Measurements from ENCODE around the gene C4orf50.

Gene C4orf50

GRCh38 chr4:6013564-6013963 lies 4.7 kb downstream of the C4orf50 start:
- H3K27me3 ChIP-seq (ENCODE audit: insufficient read depth, low read length, poor library complexity), result peaks cover 2% of the 10 kb centered on the region
- no peak for TF ChIP-seq CTCF (IDR thresholded peaks at IDR 0.05; ENCODE audit: borderline replicate concordance, extremely low read depth, low read length, poor library complexity, severe bottlenecking)
- no peak for TF ChIP-seq EZH2 (IDR thresholded peaks at IDR 0.05; ENCODE audit: borderline replicate concordance, low read depth, low read length, severe bottlenecking)

GRCh38 chr4:6012200-6012599 lies 6.0 kb downstream of the C4orf50 start:
- DNase-seq (no peak), ATAC-seq (ENCODE audit: insufficient read depth, low read depth) (no peak)
- Histone ChIP-seq H3K4me3 (ENCODE audit: low read depth in 1 of 2, low read length in 2 of 2) (no peak overlapping the region), H3K4me1 (ENCODE audit: insufficient read depth, low read length) (no peaks in the 10 kb centered on the region), H2AFZ (ENCODE audit: low read depth, low read length) (no peak overlapping the region), H3K4me2 (ENCODE audit: insufficient read depth, low read length) (no peak overlapping the region), H4K20me1 (ENCODE audit: insufficient read depth, low read length) (no peaks in the 10 kb centered on the region), H3K27ac (ENCODE audit: low read length) (no peak overlapping the region), H3K9ac (ENCODE audit: low read depth, low read length) (no peak overlapping the region), H3K27me3 (ENCODE audit: insufficient read depth, low read length, poor library complexity) (no peaks in the 10 kb centered on the region), H3K79me2 (ENCODE audit: insufficient read depth, low read length) (no peaks in the 10 kb centered on the region), H3K36me3 (ENCODE audit: insufficient read depth, low read length) (no peaks in the 10 kb centered on the region), H3K9me3 (ENCODE audit: insufficient read depth, low read length, severe bottlenecking) (no peaks in the 10 kb centered on the region)
- TF ChIP-seq CTCF (IDR thresholded peaks at IDR 0.05; ENCODE audit: borderline replicate concordance, extremely low read depth, low read length, poor library complexity, severe bottlenecking), result no peak
- TF ChIP-seq EZH2 (IDR thresholded peaks at IDR 0.05; ENCODE audit: borderline replicate concordance, low read depth, low read length, severe bottlenecking), result no peak

More at GRCh38 chr4:6013564-6013963, 4.7 kb downstream of the C4orf50 start:
- Histone ChIP-seq H3K9ac (ENCODE audit: low read depth, low read length) (no peak overlapping the region), H3K9me3 (ENCODE audit: insufficient read depth, low read length, severe bottlenecking) (no peaks in the 10 kb centered on the region), H4K20me1 (ENCODE audit: insufficient read depth, low read length) (no peaks in the 10 kb centered on the region), H3K36me3 (ENCODE audit: insufficient read depth, low read length) (no peaks in the 10 kb centered on the region), H3K27ac (ENCODE audit: low read length) (no peak overlapping the region), H3K4me2 (ENCODE audit: insufficient read depth, low read length) (no peak overlapping the region), H3K79me2 (ENCODE audit: insufficient read depth, low read length) (no peaks in the 10 kb centered on the region), H2AFZ (ENCODE audit: low read depth, low read length) (no peak overlapping the region), H3K4me1 (ENCODE audit: insufficient read depth, low read length) (no peaks in the 10 kb centered on the region), H3K4me3 (ENCODE audit: low read depth in 1 of 2, low read length in 2 of 2) (no peak overlapping the region)
- ATAC-seq (ENCODE audit: insufficient read depth, low read depth) (no peak), DNase-seq (no peak)

- Histone ChIP-seq H3K27ac (ENCODE audit: low read length) (no peak overlapping the region), H3K9ac (ENCODE audit: low read depth, low read length) (no peak overlapping the region), H3K4me2 (ENCODE audit: insufficient read depth, low read length) (no peak overlapping the region), H3K36me3 (ENCODE audit: insufficient read depth, low read length) (no peaks in the 10 kb centered on the region), H2AFZ (ENCODE audit: low read depth, low read length) (no peak overlapping the region), H4K20me1 (ENCODE audit: insufficient read depth, low read length) (no peaks in the 10 kb centered on the region), H3K79me2 (ENCODE audit: insufficient read depth, low read length) (no peaks in the 10 kb centered on the region), H3K4me3 (ENCODE audit: low read depth in 1 of 2, low read length in 2 of 2) (no peak overlapping the region), H3K9me3 (ENCODE audit: insufficient read depth, low read length, severe bottlenecking) (no peaks in the 10 kb centered on the region), H3K4me1 (ENCODE audit: insufficient read depth, low read length) (no peaks in the 10 kb centered on the region), H3K27me3 (ENCODE audit: insufficient read depth, low read length, poor library complexity) (no peaks in the 10 kb centered on the region)
- TF ChIP-seq EZH2 (IDR thresholded peaks at IDR 0.05; ENCODE audit: borderline replicate concordance, low read depth, low read length, severe bottlenecking), result no peak
- TF ChIP-seq CTCF (IDR thresholded peaks at IDR 0.05; ENCODE audit: borderline replicate concordance, extremely low read depth, low read length, poor library complexity, severe bottlenecking), result no peak
- DNase-seq (no peak), ATAC-seq (ENCODE audit: insufficient read depth, low read depth) (no peak)
Observed at GRCh38 chr4:6011686-6012085, 6.5 kb downstream of the C4orf50 start.

GRCh38 chr4:6011271-6011671 lies 7.0 kb downstream of the C4orf50 start:
- no peaks in the 10 kb centered on the region for H3K79me2 ChIP-seq (ENCODE audit: insufficient read depth, low read length)

More at GRCh38 chr4:6011271-6011671, 7.0 kb downstream of the C4orf50 start:
- H3K9me3 ChIP-seq (ENCODE audit: insufficient read depth, low read length, severe bottlenecking), result no peaks in the 10 kb centered on the region
- H3K4me2 ChIP-seq (ENCODE audit: insufficient read depth, low read length), result no peak overlapping the region
- no peaks in the 10 kb centered on the region for H3K27me3 ChIP-seq (ENCODE audit: insufficient read depth, low read length, poor library complexity)
- no peak overlapping the region for H3K4me3 ChIP-seq (ENCODE audit: low read depth in 1 of 2, low read length in 2 of 2)
- H3K4me1 ChIP-seq (ENCODE audit: insufficient read depth, low read length), result no peaks in the 10 kb centered on the region
- no peak overlapping the region for H3K9ac ChIP-seq (ENCODE audit: low read depth, low read length)
- H4K20me1 ChIP-seq (ENCODE audit: insufficient read depth, low read length), result no peaks in the 10 kb centered on the region
- DNase-seq, result no peak
- ATAC-seq (ENCODE audit: insufficient read depth, low read depth), result no peak
- no peak for TF ChIP-seq EZH2 (IDR thresholded peaks at IDR 0.05; ENCODE audit: borderline replicate concordance, low read depth, low read length, severe bottlenecking)
- no peak for TF ChIP-seq CTCF (IDR thresholded peaks at IDR 0.05; ENCODE audit: borderline replicate concordance, extremely low read depth, low read length, poor library complexity, severe bottlenecking)
- no peaks in the 10 kb centered on the region for H3K36me3 ChIP-seq (ENCODE audit: insufficient read depth, low read length)
- H3K27ac ChIP-seq (ENCODE audit: low read length), result no peak overlapping the region
- H2AFZ ChIP-seq (ENCODE audit: low read depth, low read length), result no peak overlapping the region

Data from DND-41 (cell line).